Lung (tissue), 12 donors: ENCODE measurements around the gene DNAH3. TPM values are rescaled to one million over a fixed set of nuclear protein-coding genes. Genes with fewer than 3 reads are reported as not detected.
A peak's percentile ranks its signal among the peaks of the same experiment; 100 is the strongest.

ENCODE experiments used
- ATAC-seq: fragments of 200-7000 bp; cut with Tn5 transposase; one replicate; pipeline ENCODE4 v1.9.1; 2020; ENCODE audit warnings: moderate number of reproducible peaks; ENCODE audit not compliant: insufficient read depth, low FRiP score
- DNase-seq, 3 donors: peaks; one replicate each; pipeline ENCODE4 v3.0.0-alpha.2; 2013 to 2017
- H3K27ac ChIP-seq, 2 donors: one replicate each; pipeline ENCODE4 v1.5.1; 2013; ENCODE audit warnings: mild to moderate bottlenecking in 2 of 2, moderate library complexity in 2 of 2, control low read depth in 1 of 2, inconsistent platforms in 1 of 2, low read depth in 1 of 2, low read length in 1 of 2
- H3K27me3 ChIP-seq, 3 donors: one replicate each; pipeline ENCODE4 v1.5.1; 2013; ENCODE audit warnings: low read length in 2 of 3; ENCODE audit not compliant: control insufficient read depth in 3 of 3, insufficient read depth in 3 of 3
- H3K36me3 ChIP-seq, 4 donors: one replicate each; pipeline ENCODE4 v1.5.1; 2013; ENCODE audit warnings: low read length in 4 of 4, mild to moderate bottlenecking in 1 of 4, moderate library complexity in 1 of 4; ENCODE audit not compliant: control insufficient read depth in 4 of 4, insufficient read depth in 4 of 4
- H3K4me1 ChIP-seq, 5 donors: one replicate each; pipeline ENCODE4 v1.5.1; 2013; ENCODE audit warnings: low read length in 5 of 5, mild to moderate bottlenecking in 2 of 5, moderate library complexity in 1 of 5; ENCODE audit not compliant: control insufficient read depth in 5 of 5, insufficient read depth in 5 of 5
- H3K4me3 ChIP-seq: one replicate; pipeline ENCODE4 v1.5.1; 2013; ENCODE audit warnings: mild to moderate bottlenecking, control low read depth, moderate library complexity
- H3K9ac ChIP-seq, 2 donors: one replicate each; pipeline ENCODE4 v1.5.1; 2013; ENCODE audit warnings: low read length in 2 of 2, control low read depth in 1 of 2; ENCODE audit not compliant: insufficient read depth in 1 of 2
- H3K9me3 ChIP-seq, 4 donors: one replicate each; pipeline ENCODE4 v1.5.1; 2013; ENCODE audit warnings: low read length in 3 of 4, mild to moderate bottlenecking in 1 of 4, moderate library complexity in 1 of 4; ENCODE audit not compliant: control insufficient read depth in 4 of 4, insufficient read depth in 3 of 4
- WGBS, 2 donors: extraction: QIAGEN DNeasy Blood & Tissue Kit; methylation state at CpG; one replicate each; pipeline ENCODE4 v1.1.7; 2013; 5-methylcytosine and 5-hydroxymethylcytosine counted together
- polyA plus RNA-seq, 2 donors: library from polyadenylated mRNA; stranded (reverse); fragments of 200-250 nt; gene quantifications; one replicate each; pipeline ENCODE4 v1.2.1, GENCODE V29; 2013
- total RNA-seq, 2 donors: library from RNA; depleted of rRNA in 1 of 2; stranded (reverse); fragments of >200 nt in 1 of 2; gene quantifications; one replicate each; pipeline ENCODE4 v1.2.1, GENCODE V29; 2014 to 2021
- TF ChIP-seq, protein P1 (sequence below): IDR thresholded peaks from 2 replicates; pipeline ENCODE4 v1.5.1; 2012; ENCODE audit warnings: mild to moderate bottlenecking; ENCODE audit errors: control extremely low read depth, extremely low read depth
- donor health status: control.
- donor health status: control.
- donor health status: Bipolar disorder and iron deficiency.
- donor health status: healthy.
- donor health status: DM: yes; HTN: yes; CAD: no.

Gene DNAH3
- total and polyA plus RNA-seq, 4 donors = 1.0 to 24.1 (median 12.8) TPM

DNA sequence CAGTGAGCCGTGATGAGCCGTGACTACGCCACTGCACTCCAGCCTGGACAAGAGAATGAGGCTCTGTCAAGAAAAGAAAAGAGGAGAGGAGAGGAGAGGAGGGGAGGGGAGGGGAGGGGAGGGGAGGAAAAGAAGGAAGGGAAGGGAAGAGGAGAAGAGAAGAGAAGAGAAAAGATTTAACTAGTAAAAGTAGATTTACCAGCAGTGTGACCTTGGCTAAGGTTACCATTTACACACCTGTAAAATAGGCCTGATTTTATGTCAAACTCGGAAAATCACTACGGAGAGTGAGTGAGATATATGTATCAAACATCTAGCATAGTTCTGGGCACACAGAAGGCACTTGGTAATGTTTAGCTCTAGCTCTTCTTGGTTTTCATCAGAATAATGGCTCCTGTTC lies 140.8 kb downstream of the DNAH3 start:
- H3K36me3 ChIP-seq = no peaks in the 10 kb centered on the region
- H3K9me3 ChIP-seq = peaks cover 0 to 4% (median 0%) of the 10 kb centered on the region in 4 donors
- H3K27ac ChIP-seq = no peak overlapping the region
- no peaks in the 10 kb centered on the region for H3K27me3 ChIP-seq
- no peak overlapping the region for H3K9ac ChIP-seq
- TF ChIP-seq, protein P1, sequence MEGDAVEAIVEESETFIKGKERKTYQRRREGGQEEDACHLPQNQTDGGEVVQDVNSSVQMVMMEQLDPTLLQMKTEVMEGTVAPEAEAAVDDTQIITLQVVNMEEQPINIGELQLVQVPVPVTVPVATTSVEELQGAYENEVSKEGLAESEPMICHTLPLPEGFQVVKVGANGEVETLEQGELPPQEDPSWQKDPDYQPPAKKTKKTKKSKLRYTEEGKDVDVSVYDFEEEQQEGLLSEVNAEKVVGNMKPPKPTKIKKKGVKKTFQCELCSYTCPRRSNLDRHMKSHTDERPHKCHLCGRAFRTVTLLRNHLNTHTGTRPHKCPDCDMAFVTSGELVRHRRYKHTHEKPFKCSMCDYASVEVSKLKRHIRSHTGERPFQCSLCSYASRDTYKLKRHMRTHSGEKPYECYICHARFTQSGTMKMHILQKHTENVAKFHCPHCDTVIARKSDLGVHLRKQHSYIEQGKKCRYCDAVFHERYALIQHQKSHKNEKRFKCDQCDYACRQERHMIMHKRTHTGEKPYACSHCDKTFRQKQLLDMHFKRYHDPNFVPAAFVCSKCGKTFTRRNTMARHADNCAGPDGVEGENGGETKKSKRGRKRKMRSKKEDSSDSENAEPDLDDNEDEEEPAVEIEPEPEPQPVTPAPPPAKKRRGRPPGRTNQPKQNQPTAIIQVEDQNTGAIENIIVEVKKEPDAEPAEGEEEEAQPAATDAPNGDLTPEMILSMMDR = no peak
- no peak overlapping the region for H3K4me3 ChIP-seq
- H3K4me1 ChIP-seq = no peaks in the 10 kb centered on the region
- DNase-seq (no peak), ATAC-seq (no peak)
- WGBS, 2 donors = 93 to 96% methylated on average over 5 of the region's 5 CpGs

DNA sequence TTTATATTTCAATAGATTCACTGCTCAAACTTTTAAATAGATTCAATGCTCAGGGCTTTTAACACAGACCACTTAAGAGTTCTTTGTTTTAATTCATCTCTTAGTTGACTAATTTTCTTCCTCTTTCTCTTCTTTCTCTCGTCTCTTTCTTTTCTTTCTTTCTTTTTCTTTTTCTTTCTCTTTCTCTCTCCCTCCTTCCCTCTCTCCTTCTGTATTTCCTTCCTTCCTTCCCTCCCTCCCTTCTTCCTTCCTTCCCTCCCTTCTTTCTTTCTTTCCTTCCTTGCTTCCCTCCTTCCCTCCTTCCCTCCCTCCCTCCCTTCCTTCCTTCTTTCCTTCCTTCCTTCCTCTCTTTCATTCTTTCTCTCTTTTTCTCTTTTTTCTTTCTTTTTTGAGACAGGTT lies 145.6 kb downstream of the DNAH3 start:
- Histone ChIP-seq H3K9me3 (peaks cover 0 to 4% (median 0%) of the 10 kb centered on the region in 4 donors), H3K27me3 (no peaks in the 10 kb centered on the region), H3K9ac (no peak overlapping the region), H3K4me1 (no peaks in the 10 kb centered on the region), H3K27ac (no peak overlapping the region), H3K4me3 (no peak overlapping the region), H3K36me3 (no peaks in the 10 kb centered on the region)
- ATAC-seq (no peak), DNase-seq (no peak)
- TF ChIP-seq, protein P1 = no peak
- WGBS, 2 donors = 50 to 58% methylated on average over 1 of the region's 1 CpG

DNA sequence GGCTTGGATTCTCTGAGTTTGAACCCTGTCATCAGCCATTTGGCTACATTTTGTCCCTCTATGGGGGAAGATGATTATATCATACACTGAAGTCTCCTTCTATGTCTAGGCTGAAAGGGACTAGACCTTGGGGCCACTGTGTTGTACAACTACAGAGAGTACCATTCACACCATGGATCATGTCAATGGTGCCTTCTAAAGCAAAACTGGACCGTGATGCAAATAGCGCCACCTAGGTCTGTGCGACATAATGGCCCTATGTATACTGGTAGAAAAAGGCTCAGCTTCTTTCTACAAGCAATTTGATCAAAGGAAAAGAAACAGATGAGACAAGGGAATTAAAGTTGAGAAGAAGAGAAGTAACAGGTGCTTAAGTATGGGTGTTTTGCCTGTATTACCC lies 149.4 kb downstream of the DNAH3 start:
- Histone ChIP-seq H3K9ac (no peak overlapping the region), H3K4me1 (no peaks in the 10 kb centered on the region), H3K9me3 (no peaks in the 10 kb centered on the region), H3K27ac (no peak overlapping the region), H3K36me3 (no peaks in the 10 kb centered on the region), H3K4me3 (no peak overlapping the region), H3K27me3 (no peaks in the 10 kb centered on the region)
- TF ChIP-seq, protein P1 = no peak
- DNase-seq (peak in 2 of 3 donors; percentile 2 to 6), ATAC-seq (no peak)
- 46 to 57% methylated on average over 3 of the region's 3 CpGs for WGBS, 2 donors

DNA sequence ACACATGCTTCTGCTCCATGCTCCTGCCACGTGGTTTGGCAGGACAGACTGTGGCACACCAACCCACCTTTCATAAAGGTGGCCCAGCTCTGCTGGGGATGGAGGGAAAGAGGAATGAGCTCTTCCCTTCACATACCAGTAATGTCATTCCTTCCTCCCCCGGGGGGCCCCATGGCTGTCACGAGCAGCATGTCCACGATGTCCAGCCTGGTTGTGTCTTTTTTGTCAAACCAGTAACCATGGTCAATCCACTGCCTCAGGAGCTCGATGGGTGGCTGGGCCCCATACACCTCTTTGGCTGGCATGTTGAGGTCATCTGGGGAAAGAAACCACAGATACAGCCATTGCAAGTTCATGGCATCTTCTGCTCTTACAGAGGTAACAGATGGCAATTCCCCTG lies 153.5 kb downstream of the DNAH3 start:
- Histone ChIP-seq H3K36me3 (no peaks in the 10 kb centered on the region), H3K4me1 (no peaks in the 10 kb centered on the region), H3K27ac (no peak overlapping the region), H3K9ac (no peak overlapping the region), H3K4me3 (no peak overlapping the region), H3K9me3 (no peaks in the 10 kb centered on the region), H3K27me3 (no peaks in the 10 kb centered on the region)
- TF ChIP-seq, protein P1 = no peak
- WGBS, 2 donors = 89 to 94% methylated on average over 5 of the region's 5 CpGs
- ATAC-seq (no peak), DNase-seq (no peak)
